ENCODE results near the gene PRKAR1B.

The PRKAR1B gene

DNA sequence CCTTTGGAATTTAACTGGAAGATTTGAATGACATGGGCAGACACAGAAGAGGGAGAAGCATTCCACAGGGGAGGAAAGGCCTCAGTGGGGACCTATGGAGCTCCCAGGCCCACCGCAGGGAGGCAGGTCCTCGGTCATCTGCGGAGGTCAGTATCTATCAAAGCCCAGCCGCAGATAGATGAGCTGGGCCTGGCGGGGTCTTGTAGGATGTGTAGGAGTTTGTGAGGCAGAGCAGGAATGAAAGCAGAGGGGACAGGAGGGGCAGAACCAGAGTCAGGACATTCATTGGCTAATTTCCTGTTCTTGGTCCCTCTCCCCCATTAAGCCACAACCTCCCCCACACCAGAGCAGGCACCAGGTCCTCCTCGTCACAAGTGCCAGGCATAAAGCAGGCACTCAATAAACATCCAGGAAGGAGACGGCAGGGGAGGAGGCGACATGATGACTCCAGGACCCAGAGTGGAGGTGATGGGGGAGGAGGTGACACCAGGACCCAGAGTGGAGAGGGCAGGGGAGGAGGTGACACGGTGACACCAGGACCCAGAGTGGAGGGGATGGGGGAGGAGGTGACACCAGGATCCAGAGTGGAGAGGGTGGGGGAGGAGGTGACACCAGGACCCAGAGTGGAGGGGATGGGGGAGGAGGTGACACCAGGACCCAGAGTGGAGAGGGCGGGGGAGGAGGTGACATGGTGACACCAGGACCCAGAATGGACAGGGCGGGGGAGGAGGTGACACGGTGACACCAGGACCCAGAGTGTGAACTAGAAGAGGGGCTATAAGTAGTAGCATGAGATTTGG lies 123.7 kb downstream of the PRKAR1B start:
- no peak for DNase-seq (ENCODE audit: low spot score)

DNA sequence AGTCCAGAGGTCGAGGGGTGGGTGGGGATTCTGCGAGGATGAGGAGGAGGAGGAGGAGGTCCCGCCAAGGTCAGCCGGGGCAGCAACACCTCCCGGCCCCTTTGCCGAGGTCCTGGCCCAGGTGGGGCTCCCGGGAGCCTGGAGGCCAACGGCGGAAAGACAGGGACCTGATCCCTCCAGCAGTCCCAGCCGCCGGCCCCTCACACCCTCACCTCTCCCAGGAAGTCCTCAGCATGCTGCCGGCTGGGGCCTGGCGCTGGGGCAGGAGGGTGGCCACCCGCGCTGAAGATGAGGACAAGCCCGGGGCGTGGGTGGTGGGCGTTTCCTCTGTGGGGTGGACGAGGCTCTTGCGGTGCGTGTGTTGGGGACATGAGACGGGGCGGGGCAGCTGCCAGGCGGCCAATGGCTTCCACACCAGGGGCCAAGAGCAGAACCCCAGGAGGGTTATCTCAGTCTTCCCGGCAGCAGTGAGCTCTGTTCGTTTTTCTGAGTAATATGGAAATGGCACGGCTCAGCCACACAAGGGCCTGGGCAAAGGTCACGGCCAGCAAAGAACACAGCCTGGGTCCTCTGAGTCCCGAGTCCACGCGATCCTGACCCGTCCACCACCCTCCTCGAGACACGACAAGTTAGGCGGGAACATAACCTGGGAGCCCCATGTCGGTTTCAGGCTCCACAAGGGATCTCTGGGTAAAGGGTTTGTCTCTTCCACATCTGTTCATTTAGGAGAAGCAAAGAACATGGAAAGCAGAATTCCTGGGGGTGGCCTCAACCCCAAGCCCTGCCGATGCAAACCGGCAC lies 124.5 kb downstream of the PRKAR1B start:
- no peak for DNase-seq (ENCODE audit: low spot score)

DNA sequence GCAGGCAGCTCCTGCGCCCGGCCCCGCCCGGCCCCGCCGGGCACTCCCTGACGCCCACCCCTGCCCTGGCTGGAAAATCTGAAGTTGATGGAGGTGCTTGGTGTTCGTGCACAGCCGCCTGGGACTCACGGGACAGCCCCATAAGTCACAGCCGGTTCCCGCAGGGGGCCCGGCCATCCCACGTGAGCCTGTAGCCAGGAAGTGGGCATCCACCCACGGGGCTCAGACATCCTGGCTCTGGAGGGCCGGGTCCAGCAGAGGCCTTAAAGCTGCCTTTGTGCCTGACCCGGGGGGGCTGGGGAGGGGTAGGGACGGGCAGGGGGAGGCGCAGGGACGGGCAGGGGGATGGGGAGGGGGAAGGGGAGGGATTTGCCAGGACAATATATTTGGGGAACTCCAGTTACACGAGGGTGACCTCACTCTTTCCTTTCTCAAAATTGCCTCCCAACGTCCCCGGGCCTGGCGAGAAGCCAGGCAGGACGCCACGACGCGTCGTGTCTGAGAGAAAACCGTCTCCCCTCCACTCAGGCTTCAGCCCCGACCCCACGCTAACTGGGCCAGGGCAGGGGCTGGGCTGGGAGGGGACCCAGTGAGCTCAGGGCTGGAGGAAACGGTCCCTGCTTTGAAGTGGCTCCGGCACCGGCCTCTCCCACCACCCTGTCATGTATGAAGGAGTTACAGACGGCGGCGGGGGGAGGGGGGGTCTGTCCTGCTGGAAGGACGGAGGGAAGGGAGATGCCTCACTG lies 125.3 kb downstream of the PRKAR1B start:
- DNase-seq (ENCODE audit: low spot score): peak; percentile 47

DNA sequence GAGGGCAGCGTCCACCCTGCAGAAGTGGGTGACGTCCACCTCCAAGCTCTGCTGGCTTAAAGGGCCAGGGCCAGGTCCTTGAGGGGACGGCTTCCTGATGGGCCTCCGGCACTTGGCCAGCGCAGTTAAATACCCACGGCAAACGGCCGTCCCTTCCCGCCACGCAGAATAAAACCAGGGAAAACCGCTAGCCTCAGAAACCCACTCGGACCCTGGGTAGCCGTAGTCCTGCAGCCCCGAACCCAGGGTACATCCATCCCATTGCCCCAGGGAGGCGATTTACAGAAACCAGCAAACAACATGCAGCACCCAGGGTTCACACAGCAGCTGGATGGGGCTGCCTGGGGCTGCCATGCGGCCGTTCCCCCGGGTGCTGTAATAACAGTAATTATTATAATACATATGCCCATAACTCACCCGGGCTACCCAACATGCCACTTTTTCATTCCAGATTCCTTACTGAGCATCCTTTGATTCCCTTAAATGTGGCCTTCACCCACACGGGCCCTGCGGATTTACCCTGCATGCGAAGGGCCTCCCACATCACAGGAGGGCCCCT lies 126.0 kb downstream of the PRKAR1B start:
- DNase-seq (ENCODE audit: low spot score): no peak

DNA sequence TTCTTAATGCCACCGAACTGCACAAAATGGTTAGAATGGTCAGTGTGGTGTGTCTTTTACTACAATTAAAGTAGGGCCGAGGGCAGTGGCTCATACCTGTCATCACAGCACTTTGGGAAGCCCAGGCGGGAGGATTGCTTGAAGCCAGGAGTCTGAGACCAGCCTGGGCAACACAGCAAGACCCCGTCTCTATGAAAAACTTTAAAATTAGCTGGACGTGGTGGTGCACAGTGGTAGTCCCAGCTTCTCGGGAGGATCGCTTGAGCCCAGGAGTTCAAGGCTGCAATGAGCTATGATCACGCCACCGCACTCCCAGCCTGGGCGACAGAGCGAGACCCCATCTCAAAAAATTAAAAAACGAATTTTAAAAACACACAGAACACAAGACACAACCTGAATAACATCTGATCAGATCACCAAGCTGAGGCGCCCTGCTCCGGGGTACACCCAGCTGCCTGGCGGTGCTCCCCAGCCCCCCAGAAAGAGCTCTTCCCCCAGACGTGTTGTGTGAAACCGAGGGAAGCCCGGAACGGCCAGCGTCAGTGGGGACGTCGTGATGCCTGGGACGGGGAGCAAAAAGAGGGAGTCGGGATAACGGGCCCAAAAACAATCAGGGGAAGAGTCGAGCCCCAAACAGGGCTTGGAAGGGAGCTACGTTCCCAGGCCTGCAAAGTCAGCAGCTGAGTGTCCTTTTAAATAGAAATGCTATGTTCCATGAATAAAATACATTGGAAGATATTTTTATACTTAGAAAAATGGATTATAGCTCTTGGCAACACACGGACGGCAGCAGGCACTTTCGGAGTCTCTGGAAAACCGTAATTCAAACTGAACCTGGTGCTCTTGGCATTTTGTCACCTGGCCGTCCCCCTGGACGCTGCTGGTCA lies 126.7 kb downstream of the PRKAR1B start:
- no peak for DNase-seq (ENCODE audit: low spot score)

DNA sequence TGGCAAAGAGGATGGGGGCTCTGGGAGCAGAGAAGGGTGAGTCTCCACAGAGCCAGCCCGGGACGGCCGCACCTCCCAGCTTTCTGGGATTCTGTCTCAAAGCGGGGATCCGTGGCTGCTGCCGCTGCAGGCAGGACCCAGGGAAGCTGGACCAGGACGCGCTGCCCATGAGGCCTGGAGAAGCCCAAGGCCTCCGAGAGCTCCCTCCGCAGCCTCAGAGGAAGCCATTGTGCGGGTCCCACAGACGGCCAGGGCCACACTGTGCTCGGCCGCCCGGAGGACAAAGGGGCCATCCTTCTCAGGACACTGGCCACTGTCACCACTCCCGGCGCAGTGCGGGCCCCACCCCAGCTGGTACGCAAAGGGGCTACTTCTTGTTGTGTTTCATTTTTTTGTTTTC lies 128.2 kb downstream of the PRKAR1B start:
- no peak for DNase-seq (ENCODE audit: low spot score)

DNA sequence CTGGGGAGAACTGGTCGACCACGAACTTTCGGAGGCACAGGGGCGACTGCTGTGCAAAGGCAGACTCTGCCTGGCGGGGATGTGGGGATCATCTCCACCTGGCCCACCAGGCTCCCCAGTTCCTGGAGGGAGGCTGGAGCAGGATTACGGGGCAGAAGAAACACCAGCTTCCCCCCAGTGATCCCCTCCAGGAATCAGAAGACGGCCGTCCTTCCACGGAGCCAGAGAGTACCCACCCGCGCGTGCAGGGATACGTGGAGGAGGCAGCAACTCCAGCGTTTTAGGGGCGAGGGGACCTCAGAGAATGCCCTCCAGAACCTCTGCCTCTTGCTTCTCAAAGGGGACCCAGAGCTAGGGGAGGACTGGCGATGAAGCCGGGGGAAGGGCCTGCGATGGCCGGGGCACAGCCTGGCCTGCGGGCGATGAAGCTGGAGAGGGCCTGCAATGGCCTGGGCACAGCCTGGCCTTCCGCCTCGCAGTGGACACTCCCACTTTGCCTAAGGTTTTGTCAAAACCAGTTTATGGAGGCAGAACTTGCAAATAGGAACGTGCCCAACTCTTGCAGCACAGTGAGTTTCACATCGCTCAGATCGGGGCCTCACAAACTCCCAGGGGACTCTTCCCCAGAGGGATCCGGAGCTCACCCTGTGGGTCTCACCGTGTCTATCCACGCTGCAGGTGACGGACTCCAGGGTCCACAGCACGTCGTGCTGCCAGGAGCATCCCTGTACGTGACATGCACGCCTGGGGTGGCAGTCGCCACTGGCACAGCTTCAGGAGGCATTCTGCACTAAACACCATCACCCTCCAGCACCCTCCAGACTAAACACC lies 129.5 kb downstream of the PRKAR1B start:
- no peak for DNase-seq (ENCODE audit: low spot score)

DNA sequence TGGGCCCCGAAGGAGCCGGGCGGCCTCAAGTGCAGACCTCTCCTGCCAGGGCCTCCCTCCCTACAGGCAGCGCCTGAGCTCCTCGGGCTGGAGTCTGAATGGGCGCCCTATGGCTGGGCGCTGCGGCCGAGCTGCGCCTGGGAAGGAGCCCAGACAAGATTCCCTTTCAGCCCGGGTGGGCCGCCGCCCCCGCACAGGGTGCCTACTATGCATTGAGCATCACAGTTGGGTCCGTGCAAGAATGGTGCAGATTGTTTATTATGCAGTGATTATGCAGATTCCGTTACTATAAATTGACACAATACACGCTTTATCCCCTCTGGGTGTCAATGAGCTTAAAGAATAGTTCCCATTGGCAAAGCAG lies 130.3 kb downstream of the PRKAR1B start:
- DNase-seq (ENCODE audit: low spot score): no peak

DNA sequence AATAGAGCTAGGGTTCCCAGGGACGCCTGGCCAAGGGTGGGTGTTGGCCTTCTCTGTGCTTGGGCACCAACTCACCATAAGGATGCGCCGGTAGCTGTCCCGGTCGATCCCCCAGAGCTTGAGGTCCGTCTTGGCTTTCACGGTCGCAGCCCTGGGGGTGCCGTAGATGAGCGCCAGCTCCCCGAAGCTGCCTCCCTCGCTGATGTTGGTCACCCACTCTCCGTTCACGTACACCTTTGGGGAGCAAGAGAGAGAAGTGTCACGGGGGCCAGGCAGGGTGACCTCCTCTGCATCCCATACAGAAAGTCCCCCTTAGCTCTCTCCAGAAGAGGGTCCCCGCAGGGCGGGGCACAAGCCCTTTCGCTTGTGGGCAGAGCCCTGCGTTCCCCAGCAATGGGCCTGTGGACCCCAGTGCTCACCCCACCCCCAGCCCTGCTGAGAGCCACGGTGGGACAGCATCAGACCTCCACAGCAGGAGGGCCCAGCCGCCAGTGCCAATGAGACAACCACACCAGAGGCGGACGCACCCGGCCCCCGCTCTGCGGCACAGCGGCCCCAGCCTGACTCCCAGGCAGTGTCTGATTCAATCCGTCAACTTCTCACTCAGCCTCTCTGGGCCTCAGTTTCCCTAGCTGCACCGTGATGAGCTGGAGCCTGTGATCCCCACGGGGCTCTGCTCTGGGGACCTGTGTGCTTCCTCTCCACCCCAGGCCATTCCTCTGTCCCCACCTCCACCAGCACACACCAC lies 130.8 kb downstream of the PRKAR1B start:
- DNase-seq (ENCODE audit: low spot score): no peak

DNA sequence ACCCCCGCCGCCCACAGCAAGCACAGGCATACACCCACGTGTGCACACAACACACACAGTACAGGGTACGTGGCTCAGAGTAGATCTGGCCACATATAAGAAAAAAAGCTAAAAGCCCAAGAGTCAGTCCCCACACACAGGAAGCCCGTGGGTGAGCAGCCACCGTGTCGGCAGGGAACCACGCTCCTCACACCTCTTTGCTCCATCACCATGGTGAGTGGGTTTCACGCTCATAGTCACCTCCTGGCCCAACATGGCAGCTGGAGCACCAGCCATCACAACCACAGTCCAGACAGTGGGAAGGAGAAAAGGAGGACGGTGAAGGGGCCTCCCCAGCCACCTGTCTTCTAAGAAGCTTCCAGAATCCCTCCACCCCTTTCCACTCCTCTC lies 131.5 kb downstream of the PRKAR1B start:
- DNase-seq (ENCODE audit: low spot score): no peak

DNA sequence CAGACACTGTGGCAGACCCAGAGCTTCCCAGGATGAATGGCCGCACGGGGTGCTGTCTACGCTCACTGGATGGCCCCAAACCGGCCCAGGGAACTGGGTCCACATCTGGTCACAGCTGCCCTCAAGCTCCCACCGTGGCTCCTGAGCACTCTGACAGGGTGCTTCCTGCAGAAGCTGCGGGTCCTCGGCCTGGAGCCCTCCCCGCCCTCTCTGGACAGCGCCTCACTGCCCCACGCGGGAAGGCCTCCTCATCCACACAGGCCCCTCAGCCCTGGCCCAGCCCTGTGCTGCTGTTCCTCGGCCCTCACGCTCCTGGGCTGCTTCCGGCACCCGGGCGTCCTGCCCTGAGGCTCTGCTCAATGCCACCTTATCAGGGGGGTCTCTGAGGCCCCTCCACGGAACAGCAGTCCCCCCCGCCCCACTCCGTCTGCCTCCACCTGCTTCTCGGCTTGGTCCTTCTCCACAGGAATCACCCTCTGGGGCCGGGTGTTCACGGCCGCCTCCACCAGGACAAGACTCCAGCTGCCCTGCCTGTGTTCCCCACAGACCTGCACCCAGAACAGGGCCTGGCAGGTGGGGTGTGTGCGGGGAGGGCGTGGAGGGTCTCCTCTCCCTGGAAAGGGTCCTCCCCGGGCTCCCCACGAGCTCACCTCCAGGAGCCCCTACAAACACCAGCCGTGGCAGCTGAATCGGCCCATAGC lies 132.0 kb downstream of the PRKAR1B start:
- DNase-seq (ENCODE audit: low spot score): no peak

DNA sequence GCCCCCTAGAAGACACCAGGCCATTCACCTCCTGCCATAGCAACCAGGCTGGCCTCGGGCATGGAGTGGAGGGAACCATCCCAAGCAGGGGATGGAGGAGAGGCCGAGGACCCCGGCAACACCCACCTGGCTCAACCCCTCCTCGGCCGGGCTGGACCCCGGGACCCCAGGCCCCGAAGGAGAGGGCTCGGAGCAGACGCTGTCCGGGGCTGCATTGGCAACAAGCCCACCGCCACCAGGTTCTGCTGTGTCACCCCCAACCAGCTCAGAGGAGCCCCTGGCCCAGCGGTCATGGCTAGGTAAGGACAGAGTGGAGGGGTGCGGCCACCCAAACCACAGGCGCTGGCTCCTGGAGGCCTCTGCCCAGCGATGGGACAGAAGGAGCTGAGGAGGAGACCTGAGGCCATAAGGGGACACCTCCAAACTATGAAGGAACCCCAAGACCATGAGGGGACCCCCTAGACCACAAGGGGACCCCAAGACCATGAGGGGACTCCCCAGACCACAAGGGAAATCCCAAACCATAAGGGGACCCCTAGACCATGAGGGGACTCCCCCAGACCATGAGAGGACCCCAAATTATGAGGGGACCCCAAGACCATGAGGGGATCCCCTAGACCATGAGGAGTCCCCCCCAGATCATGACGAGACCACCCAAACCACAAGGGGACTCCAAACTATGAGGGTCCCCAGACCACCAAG lies 132.7 kb downstream of the PRKAR1B start:
- no peak for DNase-seq (ENCODE audit: low spot score)

DNA sequence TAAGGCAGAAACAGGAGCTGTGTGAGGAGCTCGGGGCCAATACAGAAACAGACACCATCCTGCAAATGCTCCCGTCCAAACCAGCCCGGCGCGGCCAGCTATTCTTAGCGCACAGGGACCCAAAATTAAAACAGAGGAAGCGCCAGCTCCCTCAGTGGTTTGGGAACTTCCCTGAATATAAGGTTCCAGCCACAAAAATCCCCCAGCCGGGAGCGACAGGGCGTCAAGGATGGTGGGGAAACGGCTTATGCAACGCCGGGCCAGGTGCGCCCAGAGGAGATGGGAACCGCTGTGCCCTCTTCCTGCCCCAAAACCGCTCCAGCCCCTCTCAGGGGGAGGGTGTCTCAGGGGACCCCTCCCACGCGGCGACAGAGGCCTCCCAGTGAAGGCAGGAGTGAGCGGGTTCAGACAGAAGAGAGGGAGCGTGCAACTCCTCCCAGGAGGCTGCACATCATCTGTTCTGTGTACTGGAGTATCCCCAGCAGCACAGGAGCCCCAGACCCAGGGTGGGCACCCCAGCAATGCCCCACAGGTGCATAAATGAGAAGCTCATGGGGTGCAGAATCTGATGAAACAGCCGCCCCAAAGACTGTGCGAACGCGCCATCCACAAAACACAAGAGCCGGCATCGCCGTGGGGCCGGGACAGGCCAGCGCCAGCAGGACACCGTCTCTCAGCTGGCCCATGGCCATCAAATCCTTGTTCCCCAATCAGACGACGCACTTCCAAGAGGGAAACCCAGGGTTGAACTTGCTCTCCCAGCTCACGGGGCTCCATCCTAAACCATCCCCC lies 133.6 kb downstream of the PRKAR1B start:
- peak; percentile 33 for DNase-seq (ENCODE audit: low spot score)

DNA sequence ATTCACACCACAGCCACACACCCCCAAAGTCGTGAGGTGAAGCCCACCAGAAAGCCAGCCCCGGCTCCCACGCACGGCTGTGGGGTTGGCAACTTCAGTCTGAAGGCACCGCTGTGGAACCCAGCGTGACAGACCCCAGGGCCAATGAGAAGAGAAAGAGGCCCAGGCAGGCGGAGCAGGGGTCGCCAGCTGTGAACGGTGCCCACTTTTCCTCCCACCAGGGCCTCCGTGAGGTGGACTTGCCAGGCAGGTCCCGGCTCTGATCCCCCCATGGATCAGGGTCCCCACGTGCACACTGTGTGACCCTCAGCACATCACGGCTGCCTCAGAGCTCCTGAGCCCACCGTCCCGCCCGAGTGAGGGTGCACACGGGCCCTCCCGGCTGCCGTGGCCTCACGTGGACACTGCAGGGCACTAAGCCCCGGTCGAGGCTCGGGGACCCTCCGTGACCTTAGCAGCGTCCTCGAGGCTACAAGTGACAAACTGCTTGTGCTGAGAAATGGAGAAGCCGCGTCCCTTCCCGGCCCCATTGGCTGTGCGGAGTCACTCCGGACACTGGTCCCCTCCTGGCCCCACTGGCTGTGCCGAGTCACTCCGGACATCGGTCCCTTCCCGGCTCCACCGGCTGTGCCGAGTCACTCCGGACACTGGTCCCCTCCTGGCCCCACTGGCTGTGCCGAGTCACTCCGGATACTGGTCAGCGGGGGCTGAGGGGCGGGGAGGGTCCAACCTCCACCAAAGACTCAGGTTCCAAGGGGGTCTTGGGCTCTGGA lies 135.0 kb downstream of the PRKAR1B start:
- no peak for DNase-seq (ENCODE audit: low spot score)

DNA sequence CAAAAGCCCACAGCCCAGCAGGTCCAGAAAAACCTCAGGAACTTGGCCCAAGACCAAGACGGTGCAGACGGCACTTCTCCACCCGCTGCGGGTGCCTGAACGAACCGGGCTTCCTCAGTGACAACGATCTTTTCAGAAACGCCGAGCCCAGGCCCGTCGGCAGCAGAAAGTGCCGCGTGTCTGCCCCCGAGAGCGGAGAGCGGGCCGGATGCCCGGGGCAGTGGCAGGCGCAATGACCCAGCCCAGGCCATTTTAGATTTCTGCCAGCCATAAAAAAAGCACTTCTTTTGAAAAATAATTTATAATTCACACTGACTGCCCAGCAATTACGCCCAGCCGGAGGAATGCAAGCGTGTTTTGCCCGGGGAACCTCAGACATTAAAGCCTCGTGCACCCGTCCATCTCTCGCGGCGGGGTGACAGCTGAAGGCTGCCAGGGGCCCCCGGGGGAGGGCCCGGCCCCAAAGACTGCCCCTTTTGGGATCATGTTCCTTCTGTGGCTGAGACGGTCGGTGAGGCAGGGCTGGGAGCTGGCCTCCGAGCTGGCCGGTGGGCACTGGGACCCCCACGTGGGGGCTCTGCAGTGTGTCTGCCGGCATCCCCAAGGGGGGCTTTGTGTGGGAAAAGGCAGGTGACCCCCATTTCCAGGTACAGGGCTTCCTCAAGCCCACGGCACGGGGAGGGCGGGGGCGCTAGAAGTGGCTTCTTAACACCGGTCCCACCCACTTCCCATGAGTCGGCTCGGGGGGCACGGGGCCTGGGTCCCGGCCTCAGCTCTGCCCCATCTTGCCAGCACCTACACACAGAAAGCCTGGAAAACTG lies 136.1 kb downstream of the PRKAR1B start:
- DNase-seq (ENCODE audit: low spot score): no peak

Data from germinal center (tissue), 1 donor.